Mesenchymal stem cell (in vitro differentiated cells and primary cell): ENCODE measurements around the gene SDCBP2.
A peak's percentile ranks its signal among the peaks of the same experiment; 100 is the strongest.

Experiments
- DNase-seq: peaks from one replicate; pipeline ENCODE4 v3.0.0-alpha.2; 2013
- H2AFZ ChIP-seq: one replicate; pipeline ENCODE4 v1.6.1; 2013; ENCODE audit warnings: low read depth, mild to moderate bottlenecking, control low read depth, inconsistent platforms, low read length, moderate library complexity
- H2AK5ac ChIP-seq: 2 replicates; pipeline ENCODE4 v1.6.1; 2013; ENCODE audit warnings: low read length, moderate library complexity, mild to moderate bottlenecking, inconsistent platforms; ENCODE audit not compliant: severe bottlenecking
- H2BK120ac ChIP-seq: one replicate; pipeline ENCODE4 v1.6.1; 2013; ENCODE audit warnings: low read depth, mild to moderate bottlenecking, inconsistent platforms, low read length, moderate library complexity
- H2BK12ac ChIP-seq, 2 experiments: one replicate each; pipeline ENCODE4 v1.6.1; 2013; ENCODE audit warnings: inconsistent platforms in 2 of 2, low read length in 2 of 2, mild to moderate bottlenecking in 2 of 2, moderate library complexity in 2 of 2, control low read depth in 1 of 2
- H2BK15ac ChIP-seq: one replicate; pipeline ENCODE4 v1.6.1; 2013; ENCODE audit warnings: mild to moderate bottlenecking, low read depth, inconsistent platforms; ENCODE audit not compliant: poor library complexity, severe bottlenecking
- H2BK5ac ChIP-seq: 2 replicates; pipeline ENCODE4 v1.6.1; 2013; ENCODE audit warnings: low read depth, mild to moderate bottlenecking, low read length, control low read depth, inconsistent platforms; ENCODE audit not compliant: poor library complexity, severe bottlenecking
- H3K14ac ChIP-seq, 2 experiments: one replicate each; pipeline ENCODE4 v1.6.1; 2013; ENCODE audit warnings: inconsistent platforms in 2 of 2, low read length in 2 of 2, control low read depth in 1 of 2, mild to moderate bottlenecking in 1 of 2, moderate library complexity in 1 of 2
- H3K18ac ChIP-seq, 2 experiments: one replicate each; pipeline ENCODE4 v1.6.1; 2013; ENCODE audit warnings: inconsistent platforms in 2 of 2, low read length in 2 of 2, control low read depth in 1 of 2, low read depth in 1 of 2, mild to moderate bottlenecking in 1 of 2
- H3K23ac ChIP-seq, 2 experiments: one replicate each; pipeline ENCODE4 v1.6.1; 2013; ENCODE audit warnings: inconsistent platforms in 2 of 2, low read length in 2 of 2, mild to moderate bottlenecking in 2 of 2, moderate library complexity in 2 of 2, control low read depth in 1 of 2
- H3K27ac ChIP-seq: 2 replicates; pipeline ENCODE4 v1.5.1; 2013; ENCODE audit warnings: mild to moderate bottlenecking, moderate library complexity, low read length, control low read depth, inconsistent platforms; ENCODE audit not compliant: poor library complexity, severe bottlenecking
- H3K27me3 ChIP-seq, 2 experiments: 2 replicates each; pipeline versions ENCODE4 v1.6.1 to v1.7.0; 2013; ENCODE audit warnings: low read length in 2 of 2, mild to moderate bottlenecking in 2 of 2, moderate library complexity in 2 of 2, control low read depth in 1 of 2, inconsistent platforms in 1 of 2; ENCODE audit not compliant: control insufficient read depth in 1 of 2, insufficient read depth in 1 of 2
- H3K36me3 ChIP-seq, 2 experiments: 2 replicates each; pipeline versions ENCODE4 v1.6.1 to v1.7.0; 2013; ENCODE audit warnings: low read length in 2 of 2, control low read depth in 1 of 2, inconsistent platforms in 1 of 2, low read depth in 1 of 2, mild to moderate bottlenecking in 1 of 2; ENCODE audit not compliant: insufficient read depth in 2 of 2, control insufficient read depth in 1 of 2
- H3K4ac ChIP-seq, 2 experiments: one replicate each; pipeline ENCODE4 v1.6.1; 2013; ENCODE audit warnings: inconsistent platforms in 2 of 2, low read length in 2 of 2, mild to moderate bottlenecking in 2 of 2, moderate library complexity in 2 of 2, control low read depth in 1 of 2, low read depth in 1 of 2
- H3K4me1 ChIP-seq: 2 replicates; pipeline ENCODE4 v1.6.1; 2013; ENCODE audit warnings: low read depth, low read length, control low read depth; ENCODE audit not compliant: control insufficient read depth, insufficient read depth
- H3K4me2 ChIP-seq: 2 replicates; pipeline ENCODE4 v1.6.1; 2013; ENCODE audit warnings: low read length, mild to moderate bottlenecking, inconsistent platforms; ENCODE audit not compliant: poor library complexity, severe bottlenecking
- H3K4me3 ChIP-seq, 2 experiments: 2 replicates each; pipeline versions ENCODE4 v1.5.1 to v1.7.0; 2013; ENCODE audit warnings: low read length in 2 of 2, mild to moderate bottlenecking in 2 of 2, control low read depth in 1 of 2, low read depth in 1 of 2; ENCODE audit not compliant: insufficient read depth in 1 of 2
- H3K79me1 ChIP-seq: replicated peaks from 2 replicates; pipeline ENCODE4 v1.6.1; 2013; ENCODE audit warnings: mild to moderate bottlenecking, control low read depth, low read length, inconsistent platforms; ENCODE audit not compliant: poor library complexity, severe bottlenecking
- H3K9ac ChIP-seq: 2 replicates; pipeline ENCODE4 v1.7.0; 2013; ENCODE audit warnings: mild to moderate bottlenecking, low read length, moderate library complexity
- H3K9me3 ChIP-seq: 2 replicates; pipeline ENCODE4 v1.7.0; 2013; ENCODE audit warnings: mild to moderate bottlenecking, low read length; ENCODE audit not compliant: control insufficient read depth
- H4K8ac ChIP-seq: one replicate; pipeline ENCODE4 v1.6.1; 2013; ENCODE audit warnings: inconsistent platforms, mild to moderate bottlenecking, low read length, moderate library complexity
- H4K91ac ChIP-seq: one replicate; pipeline ENCODE4 v1.6.1; 2013; ENCODE audit warnings: mild to moderate bottlenecking, low read length, inconsistent platforms
- WGBS: methylation state at CpG from one replicate; pipeline ENCODE4 v1.1.7; 2013; ENCODE audit warnings: mixed read lengths; 5-methylcytosine and 5-hydroxymethylcytosine counted together

Gene SDCBP2

DNA sequence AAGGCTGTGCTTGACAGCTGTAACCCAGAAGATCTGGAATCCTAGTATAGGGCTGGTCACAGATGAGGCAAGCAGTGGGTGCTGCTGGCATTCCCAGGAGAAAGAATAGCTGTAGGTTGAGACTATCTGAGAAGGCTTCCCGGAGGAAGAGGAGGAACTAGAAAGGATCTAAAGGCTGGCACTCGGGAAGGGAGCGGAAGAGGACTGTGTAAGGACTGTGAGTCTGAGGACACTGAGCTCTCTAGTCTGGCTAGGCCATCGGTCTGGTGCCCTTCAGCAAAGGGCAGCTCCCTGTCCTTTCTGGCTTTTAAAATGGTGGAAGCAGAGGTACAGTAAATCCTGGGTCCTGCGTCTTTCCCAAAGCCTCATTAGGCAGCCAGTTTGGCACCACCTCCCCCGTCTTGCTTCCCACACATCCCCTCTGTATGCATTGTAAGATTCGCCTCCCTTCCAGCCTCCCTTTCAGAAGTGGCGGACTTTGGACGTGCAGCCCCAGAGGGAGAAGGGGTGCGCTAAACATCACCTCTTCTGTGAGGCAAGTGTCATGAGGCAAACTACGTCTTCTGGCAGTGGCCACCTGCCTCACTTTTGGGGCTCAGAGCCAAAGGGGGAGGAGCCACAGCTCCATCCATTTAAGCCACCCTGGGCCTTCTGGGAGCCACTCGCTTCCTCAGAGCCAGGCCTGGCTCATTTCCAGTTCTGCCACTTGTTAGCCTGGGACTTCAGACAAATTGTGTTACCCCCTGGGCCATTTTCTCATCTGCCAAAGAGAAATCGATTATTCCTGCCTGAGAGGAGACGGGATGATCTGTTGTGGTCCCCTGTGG is 54.2 kb downstream of the SDCBP2 start:
- no peak overlapping the region for H3K4ac ChIP-seq
- H3K23ac ChIP-seq, result no peak overlapping the region
- H4K91ac ChIP-seq, result no peak overlapping the region
- H3K27ac ChIP-seq, result no peak overlapping the region
- no peak overlapping the region for H3K14ac ChIP-seq
- H3K4me2 ChIP-seq, result no peak overlapping the region
- H2BK120ac ChIP-seq, result no peak overlapping the region
- peak overlapping the region; percentile 43 for H2AK5ac ChIP-seq
- H4K8ac ChIP-seq, result no peak overlapping the region
- no peak overlapping the region for H2BK5ac ChIP-seq
- no peaks in the 10 kb centered on the region for H3K27me3 ChIP-seq
- H2AFZ ChIP-seq, result no peak overlapping the region
- H3K4me3 ChIP-seq, result no peak overlapping the region
- no peak overlapping the region for H2BK15ac ChIP-seq
- no peaks in the 10 kb centered on the region for H3K9me3 ChIP-seq
- DNase-seq, result no peak
- 95% methylated on average over 14 of the region's 14 CpGs for WGBS
- H3K36me3 ChIP-seq, result peaks cover 11 to 12% of the 10 kb centered on the region in 2 experiments
- H3K18ac ChIP-seq, result no peak overlapping the region
- no peak overlapping the region for H3K9ac ChIP-seq
- peaks cover 21% of the 10 kb centered on the region for H3K4me1 ChIP-seq
- no peak overlapping the region for H2BK12ac ChIP-seq
- H3K79me1 ChIP-seq, result peaks cover 39% of the 10 kb centered on the region

DNA sequence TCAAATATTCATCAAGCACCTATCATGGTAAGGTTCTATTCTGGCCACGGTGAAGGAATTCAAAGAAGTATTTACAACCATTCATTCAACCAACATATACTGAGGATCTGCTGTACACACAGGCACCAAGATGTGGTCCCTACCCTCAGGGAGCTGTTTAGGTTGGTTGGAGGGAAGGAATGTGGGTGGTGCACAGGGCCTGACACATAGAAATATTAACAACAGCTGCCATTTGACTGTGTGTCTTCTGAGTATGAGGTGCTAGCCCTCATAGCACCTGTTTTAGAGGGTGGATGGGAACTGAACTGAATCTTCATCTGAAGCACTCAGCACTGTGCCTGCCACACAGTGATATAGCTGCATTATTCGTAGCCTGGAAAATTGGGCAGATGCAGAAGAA is 55.6 kb downstream of the SDCBP2 start:
- no peak overlapping the region for H3K9ac ChIP-seq
- no peak overlapping the region for H3K4me3 ChIP-seq
- no peak overlapping the region for H3K27ac ChIP-seq
- H3K4me1 ChIP-seq, result peaks cover 21% of the 10 kb centered on the region
- DNase-seq, result no peak
- no peak overlapping the region for H2AK5ac ChIP-seq
- H3K4ac ChIP-seq, result no peak overlapping the region
- 100% methylated on average over 1 of the region's 2 CpGs for WGBS
- H3K36me3 ChIP-seq, result peaks cover 12 to 20% of the 10 kb centered on the region in 2 experiments
- H2BK15ac ChIP-seq, result no peak overlapping the region
- peaks cover 44% of the 10 kb centered on the region for H3K79me1 ChIP-seq
- H2AFZ ChIP-seq, result no peak overlapping the region
- peak overlapping the region in 1 of 2 experiments; percentile 5 for H3K18ac ChIP-seq
- no peak overlapping the region for H4K8ac ChIP-seq
- no peak overlapping the region for H2BK5ac ChIP-seq
- no peak overlapping the region for H2BK12ac ChIP-seq
- no peak overlapping the region for H2BK120ac ChIP-seq
- no peaks in the 10 kb centered on the region for H3K27me3 ChIP-seq
- no peak overlapping the region for H4K91ac ChIP-seq
- H3K4me2 ChIP-seq, result no peak overlapping the region
- H3K23ac ChIP-seq, result no peak overlapping the region
- no peaks in the 10 kb centered on the region for H3K9me3 ChIP-seq
- H3K14ac ChIP-seq, result no peak overlapping the region

DNA sequence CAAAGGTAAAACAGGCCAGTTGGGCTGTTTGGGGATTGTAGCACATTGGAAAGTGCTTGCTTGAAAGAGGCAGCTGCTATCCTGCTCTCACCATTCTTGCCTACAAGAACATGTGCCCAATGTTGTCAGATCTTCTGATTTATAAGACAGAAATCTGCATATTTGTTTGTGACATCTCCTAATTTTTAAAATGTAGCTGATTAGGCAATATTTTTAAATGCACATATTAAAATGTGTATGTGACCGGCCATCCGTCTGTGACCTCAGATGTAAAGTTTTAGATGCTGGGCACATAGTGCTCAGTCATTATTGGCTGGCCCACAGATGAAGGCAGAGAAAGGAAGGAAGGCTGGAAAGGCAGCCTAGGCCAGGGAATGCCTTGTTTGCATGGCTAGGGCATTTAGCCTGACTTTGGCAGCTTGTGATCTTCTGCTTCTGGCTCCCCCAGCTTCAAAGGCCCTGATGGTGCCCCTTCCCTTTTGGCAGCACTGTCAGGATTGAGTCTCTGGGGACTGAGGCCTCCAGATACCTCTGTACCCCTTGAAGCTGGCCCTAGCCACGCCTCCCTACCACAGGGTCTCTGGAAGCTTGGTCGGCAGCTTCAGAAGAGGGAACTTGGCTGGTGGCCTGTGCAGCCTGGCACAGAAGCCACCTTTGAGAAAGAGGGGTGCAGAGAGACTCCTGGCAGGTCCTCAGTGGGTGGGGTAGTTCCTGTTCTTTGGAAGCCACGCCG is 56.4 kb downstream of the SDCBP2 start:
- Histone ChIP-seq H2AFZ (no peak overlapping the region), H3K9me3 (no peaks in the 10 kb centered on the region), H3K4ac (no peak overlapping the region), H3K23ac (no peak overlapping the region), H3K4me3 (no peak overlapping the region), H4K91ac (no peak overlapping the region), H3K4me1 (peaks cover 18% of the 10 kb centered on the region), H2BK120ac (no peak overlapping the region), H3K27ac (peak overlapping the region; percentile 1), H4K8ac (no peak overlapping the region), H2BK12ac (no peak overlapping the region), H3K36me3 (peaks cover 12 to 20% of the 10 kb centered on the region in 2 experiments), H2BK5ac (no peak overlapping the region), H3K4me2 (no peak overlapping the region), H3K14ac (no peak overlapping the region), H3K18ac (no peak overlapping the region), H3K79me1 (peaks cover 50% of the 10 kb centered on the region), H2BK15ac (no peak overlapping the region), H3K9ac (no peak overlapping the region), H2AK5ac (no peak overlapping the region), H3K27me3 (no peaks in the 10 kb centered on the region)
- DNase-seq, result no peak
- 99% methylated on average over 6 of the region's 6 CpGs for WGBS

DNA sequence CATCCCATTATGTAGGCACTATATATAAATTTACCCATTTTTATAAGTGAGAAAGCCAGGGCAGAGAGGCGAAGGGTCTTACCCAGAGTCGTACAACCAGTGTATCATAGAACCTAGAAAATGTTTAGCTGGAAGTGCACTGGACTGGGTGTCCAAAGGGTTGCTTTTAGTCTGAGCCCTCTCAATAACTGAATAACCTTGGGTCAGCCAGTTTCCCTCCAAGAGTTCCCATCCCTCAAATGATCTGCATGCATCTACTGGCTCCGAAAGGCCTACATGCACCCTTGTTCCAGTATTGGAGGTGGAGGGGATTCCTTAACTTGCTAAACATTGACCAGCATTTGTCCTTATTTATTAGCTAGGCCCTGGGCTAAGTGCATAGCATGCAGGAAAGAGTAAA is 59.1 kb downstream of the SDCBP2 start:
- Histone ChIP-seq H2BK120ac (no peak overlapping the region), H3K36me3 (peaks cover 10 to 20% of the 10 kb centered on the region in 2 experiments), H2BK12ac (no peak overlapping the region), H3K27ac (no peak overlapping the region), H3K18ac (no peak overlapping the region), H3K4me3 (no peak overlapping the region), H2AFZ (no peak overlapping the region), H3K4me1 (peaks cover 17% of the 10 kb centered on the region), H2BK5ac (no peak overlapping the region), H3K9ac (no peak overlapping the region), H4K91ac (no peak overlapping the region), H3K4ac (no peak overlapping the region), H3K14ac (no peak overlapping the region), H3K23ac (no peak overlapping the region), H2AK5ac (no peak overlapping the region), H3K9me3 (no peaks in the 10 kb centered on the region), H3K27me3 (no peaks in the 10 kb centered on the region), H3K79me1 (peaks cover 47% of the 10 kb centered on the region), H2BK15ac (no peak overlapping the region), H4K8ac (no peak overlapping the region), H3K4me2 (no peak overlapping the region)
- DNase-seq, result no peak
- WGBS, result 100% methylated on average over 3 of the region's 3 CpGs
